ENCODE measurements around the gene ITGA6.

The ITGA6 gene

GRCh38 chr2:172442072-172442895 lies 14.9 kb downstream of the ITGA6 start:
- no peak for FAIRE-seq

- FAIRE-seq = no peak
Measured at GRCh38 chr2:172445851-172446250, 18.5 kb downstream of the ITGA6 start.

- FAIRE-seq = no peak
Measured at GRCh38 chr2:172446474-172447063, 19.2 kb downstream of the ITGA6 start.

GRCh38 chr2:172447811-172448493 lies 20.6 kb downstream of the ITGA6 start:
- FAIRE-seq = no peak

GRCh38 chr2:172448544-172449267 lies 21.3 kb downstream of the ITGA6 start:
- no peak for FAIRE-seq

- FAIRE-seq = no peak
Measured at GRCh38 chr2:172449911-172450550, 22.6 kb downstream of the ITGA6 start.

GRCh38 chr2:172451923-172452322 lies 24.5 kb downstream of the ITGA6 start:
- no peak for FAIRE-seq

- FAIRE-seq = no peak
Measured at GRCh38 chr2:172452845-172453244, 25.5 kb downstream of the ITGA6 start.

GRCh38 chr2:172454404-172455120 lies 27.2 kb downstream of the ITGA6 start:
- FAIRE-seq = no peak

- no peak for FAIRE-seq
Measured at GRCh38 chr2:172455121-172455515, 27.7 kb downstream of the ITGA6 start.

GRCh38 chr2:172456002-172456401 lies 28.6 kb downstream of the ITGA6 start:
- no peak for FAIRE-seq

GRCh38 chr2:172457536-172457935 lies 30.1 kb downstream of the ITGA6 start:
- FAIRE-seq = no peak

GRCh38 chr2:172458561-172459124 lies 31.3 kb downstream of the ITGA6 start:
- no peak for FAIRE-seq

- no peak for FAIRE-seq
Measured at GRCh38 chr2:172460780-172461201, 33.4 kb downstream of the ITGA6 start.

GRCh38 chr2:172461591-172462372 lies 34.4 kb downstream of the ITGA6 start:
- FAIRE-seq = no peak

- FAIRE-seq = no peak
Measured at GRCh38 chr2:172462373-172462848, 35.0 kb downstream of the ITGA6 start.

GRCh38 chr2:172462849-172463381 lies 35.5 kb downstream of the ITGA6 start:
- FAIRE-seq = no peak

- no peak for FAIRE-seq
Measured at GRCh38 chr2:172464400-172465129, 37.2 kb downstream of the ITGA6 start.
